Muscle of leg (tissue), 11 donors: ENCODE measurements around the gene PSME3IP1. TPM values are rescaled to one million over a fixed set of nuclear protein-coding genes. Genes with fewer than 3 reads are reported as not detected.

ENCODE experiments used
- DNase-seq: peaks from one replicate; pipeline ENCODE4 v3.0.0; 2013
- H3K27ac ChIP-seq: one replicate; pipeline ENCODE4 v1.5.1; 2013; ENCODE audit warnings: mild to moderate bottlenecking, low read length, control low read depth
- H3K27me3 ChIP-seq: one replicate; pipeline ENCODE4 v1.6.1; 2013; ENCODE audit warnings: low read length; ENCODE audit not compliant: control insufficient read depth, insufficient read depth
- H3K36me3 ChIP-seq: one replicate; pipeline ENCODE4 v1.6.1; 2013; ENCODE audit warnings: low read length; ENCODE audit not compliant: control insufficient read depth, insufficient read depth
- H3K4me1 ChIP-seq: one replicate; pipeline ENCODE4 v1.6.1; 2013; ENCODE audit warnings: low read length; ENCODE audit not compliant: control insufficient read depth, insufficient read depth
- H3K4me3 ChIP-seq: one replicate; pipeline ENCODE4 v1.5.1; 2013; ENCODE audit warnings: low read length, control low read depth
- H3K9me3 ChIP-seq: replicated peaks from 2 replicates; pipeline ENCODE4 v1.6.1; 2013; ENCODE audit warnings: low read depth, low read length; ENCODE audit not compliant: control insufficient read depth
- WGBS: methylation state at CpG from one replicate; pipeline ENCODE4 v1.1.5; 2013; ENCODE audit warnings: missing lambda C conversion rate; ENCODE audit not compliant: insufficient coverage; 5-methylcytosine and 5-hydroxymethylcytosine counted together
- polyA plus RNA-seq, 8 donors: library from polyadenylated mRNA; unstranded; fragments of 120-200 nt; gene quantifications; one replicate each; pipeline versions ENCODE4 v1.2.1 to v1.2.3, GENCODE V29; 2013; ENCODE audit warnings: inconsistent platforms in 1 of 8, low replicate concordance in 1 of 8; ENCODE audit not compliant: insufficient read length in 8 of 8, insufficient read depth in 1 of 8
- total RNA-seq: library from RNA; stranded (reverse); fragments of 120-200 nt; gene quantifications from one replicate; pipeline ENCODE4 v1.2.4, GENCODE V29; 2013

The PSME3IP1 gene
- total and polyA plus RNA-seq, 9 donors: 40.9 to 64.2 (median 56.4) TPM

DNA sequence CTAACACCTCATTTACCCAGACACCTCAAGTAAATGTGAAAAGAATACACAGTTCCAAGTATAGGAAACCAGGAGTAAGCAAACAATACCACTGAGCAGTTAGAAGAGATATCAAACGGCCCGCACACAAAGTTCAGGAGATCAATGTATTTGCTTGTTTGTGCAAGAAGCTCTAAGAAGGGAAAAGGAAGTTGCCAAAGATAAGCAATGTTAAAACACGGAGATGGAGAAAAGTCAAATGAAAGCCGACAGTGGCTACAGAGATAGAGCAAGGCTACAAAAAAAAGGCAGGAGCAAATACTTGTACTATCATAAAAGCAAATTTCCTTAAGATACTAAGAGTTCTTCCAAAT lies 29.5 kb downstream of the PSME3IP1 start:
- Histone ChIP-seq H3K4me1 (no peaks in the 10 kb centered on the region), H3K36me3 (peaks cover 48% of the 10 kb centered on the region), H3K9me3 (no peaks in the 10 kb centered on the region), H3K27ac (no peak overlapping the region), H3K4me3 (no peak overlapping the region), H3K27me3 (no peaks in the 10 kb centered on the region)
- DNase-seq: no peak
- 86% methylated on average over 2 of the region's 4 CpGs for WGBS

DNA sequence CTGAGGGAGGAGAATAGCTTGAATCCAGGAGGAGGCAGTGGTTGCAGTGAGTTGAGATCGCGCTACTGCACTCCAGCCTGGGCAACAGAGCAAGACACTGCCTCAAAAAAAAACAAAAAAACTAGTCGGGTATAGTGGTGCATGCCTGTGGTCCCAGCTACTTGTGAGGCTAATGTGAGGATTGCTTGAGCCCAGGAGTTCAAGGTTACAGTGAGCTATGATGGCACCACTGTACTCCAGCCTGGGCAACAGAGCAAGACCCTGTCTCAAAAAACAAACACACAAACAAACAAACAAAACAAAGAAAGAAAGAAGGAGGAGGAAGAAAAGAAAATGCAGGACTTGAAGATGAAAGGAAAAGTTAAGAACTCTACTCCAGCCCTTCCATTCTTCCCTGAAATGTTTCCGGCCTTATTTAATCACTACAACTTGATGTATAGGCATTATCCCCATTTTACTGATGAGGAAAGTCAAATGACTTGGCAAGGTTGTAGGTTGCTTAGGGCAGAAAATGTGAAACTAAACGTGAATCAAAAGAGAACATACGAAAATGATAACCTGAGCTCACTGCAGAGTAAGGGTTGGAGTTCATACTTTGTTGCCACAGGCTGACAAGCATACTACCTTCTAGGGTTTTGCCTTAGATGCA lies 30.0 kb downstream of the PSME3IP1 start:
- WGBS: 100% methylated on average over 2 of the region's 6 CpGs
- Histone ChIP-seq H3K4me3 (no peak overlapping the region), H3K36me3 (peaks cover 48% of the 10 kb centered on the region), H3K4me1 (no peaks in the 10 kb centered on the region), H3K9me3 (no peaks in the 10 kb centered on the region), H3K27me3 (no peaks in the 10 kb centered on the region), H3K27ac (no peak overlapping the region)
- DNase-seq: no peak

DNA sequence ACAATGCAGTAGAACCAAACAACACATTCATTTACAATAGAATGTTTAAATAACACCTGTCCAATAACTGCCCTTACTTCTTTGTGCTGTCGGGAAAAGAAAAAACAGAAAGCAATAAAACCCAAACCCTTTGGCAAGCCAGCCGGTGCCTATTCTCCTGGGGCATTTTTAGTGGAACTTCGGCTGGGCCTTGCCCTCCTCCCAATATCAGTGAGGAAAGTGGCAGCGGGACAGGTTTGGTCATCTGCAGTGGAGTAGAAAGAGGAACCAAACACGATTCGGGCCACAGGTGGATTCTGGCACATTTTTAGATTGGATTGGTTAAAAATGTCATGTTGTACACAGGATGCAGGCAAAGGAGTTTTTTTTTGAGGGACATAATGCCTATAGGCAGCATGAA lies 32.0 kb downstream of the PSME3IP1 start:
- Histone ChIP-seq H3K36me3 (peaks cover 52% of the 10 kb centered on the region), H3K4me3 (no peak overlapping the region), H3K27ac (no peak overlapping the region), H3K27me3 (no peaks in the 10 kb centered on the region), H3K9me3 (no peaks in the 10 kb centered on the region), H3K4me1 (peaks cover 2% of the 10 kb centered on the region)
- 72% methylated on average over 3 of the region's 6 CpGs for WGBS
- no peak for DNase-seq

DNA sequence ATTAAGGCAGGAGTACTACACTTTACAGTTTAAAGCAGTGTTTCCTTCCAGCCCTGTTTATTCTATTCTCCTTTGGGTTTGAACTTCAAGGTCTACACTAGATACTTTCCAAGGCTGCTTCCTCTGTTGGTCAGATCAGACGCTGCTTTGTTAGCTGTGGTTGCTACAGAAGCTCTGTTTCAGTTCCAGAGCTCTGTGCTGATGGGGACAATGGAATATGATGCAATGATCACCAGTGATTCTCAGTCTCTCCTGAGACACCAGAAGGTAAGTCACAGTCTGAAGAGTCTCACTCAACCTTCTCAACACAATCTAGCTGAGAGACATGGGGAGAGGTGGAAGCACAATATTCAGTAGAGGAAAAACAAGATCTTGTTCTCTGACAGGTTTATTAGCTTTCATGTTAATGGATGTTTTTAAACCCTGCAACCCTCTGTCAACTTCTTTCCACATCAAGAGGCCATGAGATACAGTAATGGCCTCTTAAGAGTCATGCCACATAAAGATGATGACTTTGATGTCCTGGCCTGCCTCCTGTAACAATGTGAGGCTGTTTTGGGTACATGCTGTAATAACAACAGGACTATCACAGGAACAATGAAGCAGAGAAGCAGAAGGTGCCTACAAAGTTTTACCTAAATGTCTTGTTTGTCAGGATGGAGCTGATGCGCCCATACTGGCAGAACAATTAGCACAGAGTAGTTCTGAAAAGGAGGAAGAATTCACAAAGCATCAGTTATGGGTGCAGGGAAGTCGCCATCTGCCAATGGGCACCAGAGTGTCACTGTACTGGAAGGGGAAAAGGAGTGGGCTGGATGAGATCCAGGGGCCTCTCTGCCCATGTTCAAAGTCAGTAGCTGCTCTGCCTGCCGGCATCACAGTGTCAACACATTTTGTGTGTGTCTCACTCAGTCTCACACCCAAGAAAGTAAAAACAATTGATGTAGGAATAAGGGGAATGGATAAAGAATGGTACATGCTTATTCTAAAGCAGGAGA lies 33.4 kb downstream of the PSME3IP1 start:
- peaks cover 14% of the 10 kb centered on the region for H3K4me1 ChIP-seq
- WGBS: 95% methylated on average over 2 of the region's 4 CpGs
- no peak for DNase-seq
- H3K36me3 ChIP-seq: peaks cover 44% of the 10 kb centered on the region
- H3K4me3 ChIP-seq: no peak overlapping the region
- H3K27ac ChIP-seq: no peak overlapping the region
- H3K27me3 ChIP-seq: no peaks in the 10 kb centered on the region
- no peaks in the 10 kb centered on the region for H3K9me3 ChIP-seq

DNA sequence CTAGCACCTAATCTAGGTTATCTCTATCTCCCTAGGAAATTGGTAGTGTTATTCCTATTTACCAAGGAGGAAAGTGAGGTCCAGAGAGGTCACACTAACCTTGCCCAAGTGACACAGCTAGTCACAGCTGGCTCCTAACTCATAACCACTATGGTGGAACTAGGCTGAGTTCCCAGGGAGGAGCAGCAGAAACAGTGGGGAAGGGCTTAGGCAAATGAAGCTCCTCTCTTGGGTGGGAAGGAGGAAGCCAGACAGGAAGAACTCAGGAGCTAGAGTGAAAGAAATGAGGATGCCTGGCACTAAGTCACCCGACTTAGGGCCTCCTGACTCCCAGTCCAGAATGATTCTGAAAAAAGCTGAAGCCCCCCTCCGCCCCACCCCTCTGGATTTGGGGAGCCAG lies 34.5 kb downstream of the PSME3IP1 start:
- no peaks in the 10 kb centered on the region for H3K27me3 ChIP-seq
- H3K4me1 ChIP-seq: peaks cover 23% of the 10 kb centered on the region
- WGBS: 100% methylated on average over 1 of the region's 2 CpGs
- DNase-seq: no peak
- H3K9me3 ChIP-seq: no peaks in the 10 kb centered on the region
- H3K27ac ChIP-seq: no peak overlapping the region
- H3K4me3 ChIP-seq: no peak overlapping the region
- H3K36me3 ChIP-seq: peaks cover 44% of the 10 kb centered on the region

DNA sequence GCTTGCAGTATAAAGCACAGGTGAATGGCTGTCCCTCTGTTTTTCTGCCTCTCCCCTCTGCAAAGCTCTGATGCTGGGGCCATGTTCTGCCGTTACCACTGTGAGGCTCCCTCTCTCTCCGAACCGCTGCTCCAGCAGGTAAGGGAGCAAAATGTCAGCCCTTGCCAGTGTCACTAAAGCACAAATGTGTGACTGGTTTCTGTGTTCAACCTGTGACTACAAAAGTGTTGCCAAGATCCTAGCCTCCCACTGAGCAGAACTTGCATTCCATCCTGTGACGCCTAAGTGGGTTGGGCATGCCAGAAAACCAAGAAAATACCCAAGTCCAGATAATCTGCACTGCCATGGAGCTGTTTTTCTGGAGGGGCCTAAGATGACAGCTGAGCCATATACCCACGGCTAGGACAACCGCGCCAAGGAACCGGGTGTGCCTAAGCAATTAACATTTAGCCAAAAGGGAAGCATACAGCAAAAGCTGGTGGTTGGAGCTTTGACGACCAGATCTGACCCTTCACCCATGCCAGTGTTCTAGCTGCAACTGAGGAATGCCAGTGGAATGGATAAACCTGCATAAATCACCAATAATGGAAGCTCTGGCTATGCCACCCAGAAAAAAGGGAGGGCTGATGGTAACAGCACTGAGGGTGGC lies 35.0 kb downstream of the PSME3IP1 start:
- Histone ChIP-seq H3K9me3 (no peaks in the 10 kb centered on the region), H3K4me3 (no peak overlapping the region), H3K27me3 (no peaks in the 10 kb centered on the region), H3K36me3 (peaks cover 44% of the 10 kb centered on the region), H3K4me1 (peaks cover 28% of the 10 kb centered on the region), H3K27ac (no peak overlapping the region)
- 72% methylated on average over 9 of the region's 9 CpGs for WGBS
- no peak for DNase-seq

DNA sequence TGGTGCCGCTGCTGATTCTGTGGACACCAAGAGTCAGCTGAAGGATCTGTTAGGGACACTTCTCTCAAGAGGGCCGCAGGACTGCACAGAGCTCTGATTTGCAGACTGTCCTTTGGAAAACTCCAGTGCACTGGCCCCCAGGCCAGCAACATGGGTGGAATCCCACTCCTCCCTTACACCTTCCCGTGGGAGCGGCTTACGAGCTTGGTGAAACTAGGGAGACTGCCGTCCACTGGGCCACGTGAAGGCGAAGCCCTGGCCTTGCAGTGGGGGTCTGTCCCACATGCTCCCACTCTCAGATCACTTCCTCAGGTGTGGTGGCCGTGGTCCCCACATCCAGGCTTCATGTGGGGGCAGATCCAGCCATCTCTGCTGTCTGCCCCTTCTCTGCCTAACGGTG lies 36.4 kb downstream of the PSME3IP1 start:
- DNase-seq: no peak
- WGBS: 90% methylated on average over 10 of the region's 10 CpGs
- H3K27me3 ChIP-seq: no peaks in the 10 kb centered on the region
- H3K9me3 ChIP-seq: no peaks in the 10 kb centered on the region
- no peak overlapping the region for H3K27ac ChIP-seq
- H3K4me3 ChIP-seq: no peak overlapping the region
- H3K36me3 ChIP-seq: peaks cover 38% of the 10 kb centered on the region
- peaks cover 34% of the 10 kb centered on the region for H3K4me1 ChIP-seq

DNA sequence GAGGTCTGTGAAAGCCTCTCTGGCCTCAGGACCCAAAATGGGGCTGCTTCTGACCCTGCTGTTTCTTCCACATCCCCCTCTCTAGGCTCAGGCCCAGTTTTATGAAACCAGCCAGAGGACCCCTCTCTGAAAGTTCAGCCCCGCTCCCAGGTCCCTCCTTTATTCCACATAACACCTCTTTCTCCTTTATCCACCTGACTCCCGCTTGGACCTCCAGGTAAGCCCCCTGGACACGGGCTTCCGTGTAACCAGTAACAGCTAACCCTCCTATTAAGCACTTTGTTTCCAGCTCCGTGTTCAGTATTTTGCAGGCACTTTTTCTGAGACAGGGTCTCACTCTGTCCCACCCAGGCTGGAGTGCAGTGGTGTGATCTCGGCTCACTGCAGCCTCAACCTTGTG lies 37.4 kb downstream of the PSME3IP1 start:
- H3K4me3 ChIP-seq: no peak overlapping the region
- peaks cover 40% of the 10 kb centered on the region for H3K4me1 ChIP-seq
- peak overlapping the region; percentile 86 for H3K27ac ChIP-seq

DNA sequence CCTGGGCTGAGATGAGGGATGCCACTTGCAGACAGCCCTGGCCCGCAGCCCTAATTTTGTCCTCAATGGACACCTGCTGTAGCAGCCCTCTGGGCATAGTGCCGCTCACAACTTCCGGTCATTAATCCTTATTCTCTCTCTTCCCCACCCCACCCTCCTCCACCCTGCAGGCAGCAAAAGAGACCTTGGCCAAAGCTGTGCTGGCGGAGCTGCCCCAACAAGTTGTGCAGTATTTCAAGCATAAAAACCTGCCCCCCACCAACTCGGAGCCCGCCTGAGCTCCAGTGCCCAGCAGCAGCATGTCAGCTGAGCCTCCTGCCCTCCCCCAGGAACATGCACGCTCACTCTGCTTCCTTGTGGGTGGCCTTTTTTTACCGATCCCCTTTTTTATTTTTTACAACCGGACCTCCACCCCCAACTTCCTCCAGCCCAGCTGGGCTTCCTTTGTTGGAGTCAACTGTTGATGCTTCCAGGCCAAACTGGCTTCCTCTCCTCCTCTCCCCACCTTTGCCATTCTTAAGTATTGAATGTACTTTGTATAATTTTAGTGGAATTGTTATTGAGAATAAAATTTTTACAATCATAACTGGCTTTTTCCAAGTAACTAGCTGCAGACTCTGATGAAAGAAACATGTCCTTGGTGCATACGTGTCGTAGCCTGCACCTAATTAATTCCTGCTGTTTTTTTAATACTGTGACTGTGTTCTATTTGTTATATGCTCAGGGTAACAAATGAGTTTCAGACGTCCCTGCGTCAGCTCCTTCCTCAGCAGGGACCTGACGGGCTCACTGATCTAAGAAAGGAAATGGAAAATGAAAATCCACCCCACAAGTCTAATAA lies 38.2 kb downstream of the PSME3IP1 start:
- Histone ChIP-seq H3K27ac (peak overlapping the region; percentile 86), H3K36me3 (peaks cover 20% of the 10 kb centered on the region), H3K4me1 (peaks cover 45% of the 10 kb centered on the region), H3K27me3 (no peaks in the 10 kb centered on the region), H3K9me3 (no peaks in the 10 kb centered on the region), H3K4me3 (no peak overlapping the region)
- WGBS: 6% methylated on average over 6 of the region's 14 CpGs
- DNase-seq: peak; percentile 87

More for the DNA sequence above, 37.4 kb downstream of the PSME3IP1 start:
- Histone ChIP-seq H3K9me3 (no peaks in the 10 kb centered on the region), H3K27me3 (no peaks in the 10 kb centered on the region), H3K36me3 (peaks cover 29% of the 10 kb centered on the region)
- 88% methylated on average over 6 of the region's 6 CpGs for WGBS
- no peak for DNase-seq
